Loucy (cell line): ENCODE results near the gene KLHL14.

Experiments
- CTCF ChIP-seq: fragments of 200-600 bp; sonication (generic); conservative IDR thresholded peaks from 2 replicates; pipeline ENCODE4 v1.5.1; 2014; ENCODE audit warnings: mild to moderate bottlenecking, antibody characterized with exemption, low read length
- EZH2phosphoT487 ChIP-seq: fragments of 200-600 bp; IDR thresholded peaks from 2 replicates; pipeline ENCODE4 v1.6.1; 2018; ENCODE audit warnings: antibody characterized with exemption, mild to moderate bottlenecking, moderate library complexity, borderline replicate concordance

- TF ChIP-seq CTCF (no peak), EZH2phosphoT487 (no peak)
These were observed 19.1 kb downstream of the KLHL14 start for GRCh38 chr18:32753656-32754260.
